MCF 10A (cell line): ENCODE results near the gene SPDYC. TPM values are rescaled to one million over a fixed set of nuclear protein-coding genes. Genes with fewer than 3 reads are reported as not detected.

Experiments used
- BruUV-seq: library from RNA; stranded (reverse); fragments of 400-500 nt; replicated peaks from 2 replicates; lab custom pipeline; 2021; lab: Mats Ljungman, UMichigan
- CTCF ChIA-PET: fragments of 300-600 bp; sonication (Branson Sonifier 250); formaldehyde crosslinking; extraction: SDS; loops from one replicate; lab custom pipeline; 2021; ENCODE audit warnings: antibody characterized with exemption, inconsistent platforms; lab: Yijun Ruan, JAX
- POLR2A ChIA-PET: fragments of 300-600, 350-650 bp; sonication (Branson Sonifier 250); formaldehyde crosslinking; extraction: SDS; loops from one replicate; lab custom pipeline; 2020; ENCODE audit warnings: antibody characterized with exemption, inconsistent platforms; lab: Yijun Ruan, JAX
- DNase-seq: peaks from one replicate; pipeline ENCODE4 v3.0.0-alpha.2; 2018; ENCODE audit not compliant: unreplicated experiment
- H3K27ac Mint-ChIP-seq: one replicate; pipeline ENCODE4 v1.8.0; 2022; ENCODE audit warnings: mild to moderate bottlenecking, low read depth, mixed read lengths; ENCODE audit not compliant: unreplicated experiment
- H3K27me3 Mint-ChIP-seq: one replicate; pipeline ENCODE4 v1.8.0; 2022; ENCODE audit warnings: mixed read lengths; ENCODE audit not compliant: insufficient read depth, unreplicated experiment
- H3K36me3 Mint-ChIP-seq: one replicate; pipeline ENCODE4 v1.8.0; 2022; ENCODE audit warnings: mild to moderate bottlenecking, moderate library complexity, mixed read lengths; ENCODE audit not compliant: insufficient read depth, unreplicated experiment
- H3K4me1 Mint-ChIP-seq: one replicate; pipeline ENCODE4 v1.8.0; 2022; ENCODE audit warnings: mixed read lengths; ENCODE audit not compliant: insufficient read depth, unreplicated experiment
- H3K4me3 Mint-ChIP-seq: one replicate; pipeline ENCODE4 v1.8.0; 2022; ENCODE audit warnings: mild to moderate bottlenecking, moderate library complexity, mixed read lengths; ENCODE audit not compliant: unreplicated experiment
- H3K9me3 Mint-ChIP-seq: one replicate; pipeline ENCODE4 v1.8.0; 2022; ENCODE audit warnings: mixed read lengths; ENCODE audit not compliant: unreplicated experiment
- intact Hi-C: fragments of 100-400 bp; cut with micrococcal nuclease; formaldehyde crosslinking; loops from 2 replicates; pipeline ENCODE4 v1.14.1; 2022
- total RNA-seq: library from RNA; stranded (reverse); gene quantifications from 2 replicates; pipeline ENCODE4 v1.2.3, GENCODE V29; 2022
- TF ChIP-seq, protein P1 (sequence below): fragments of 200-600 bp; IDR thresholded peaks from one replicate; pipeline ENCODE4 v1.8.0; 2022; ENCODE audit warnings: antibody characterized with exemption, mild to moderate bottlenecking; ENCODE audit not compliant: unreplicated experiment

The SPDYC gene
- total RNA-seq, 1 experiment from 2014 or later: not detected

DNA sequence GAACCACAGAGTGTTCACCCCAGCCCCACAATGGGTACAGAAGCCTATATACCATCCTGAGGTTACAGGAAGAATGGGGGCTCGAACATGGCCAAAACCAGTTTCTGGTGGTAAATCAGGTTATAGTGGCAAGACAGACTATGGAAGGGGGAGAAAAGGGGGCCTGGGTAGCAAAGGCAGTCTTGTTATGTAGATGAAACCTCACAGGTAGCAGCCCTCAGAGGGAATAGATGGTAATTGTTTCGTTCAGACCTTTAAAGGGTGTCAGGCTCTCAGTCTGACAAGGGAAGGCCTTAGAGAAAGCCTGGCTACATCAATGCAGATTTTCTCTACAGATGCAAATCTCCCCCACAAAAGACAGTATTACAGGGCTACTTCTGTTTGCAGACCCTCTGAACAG, 15.1 kb downstream of the SPDYC start:
- Mint-ChIP-seq H3K27ac (peak overlapping the region; percentile 57), H3K27me3 (no peaks in the 10 kb centered on the region), H3K36me3 (peaks cover 69% of the 10 kb centered on the region), H3K9me3 (no peaks in the 10 kb centered on the region), H3K4me1 (peaks cover 8% of the 10 kb centered on the region), H3K4me3 (no peak overlapping the region)
- TF ChIP-seq, protein P1, sequence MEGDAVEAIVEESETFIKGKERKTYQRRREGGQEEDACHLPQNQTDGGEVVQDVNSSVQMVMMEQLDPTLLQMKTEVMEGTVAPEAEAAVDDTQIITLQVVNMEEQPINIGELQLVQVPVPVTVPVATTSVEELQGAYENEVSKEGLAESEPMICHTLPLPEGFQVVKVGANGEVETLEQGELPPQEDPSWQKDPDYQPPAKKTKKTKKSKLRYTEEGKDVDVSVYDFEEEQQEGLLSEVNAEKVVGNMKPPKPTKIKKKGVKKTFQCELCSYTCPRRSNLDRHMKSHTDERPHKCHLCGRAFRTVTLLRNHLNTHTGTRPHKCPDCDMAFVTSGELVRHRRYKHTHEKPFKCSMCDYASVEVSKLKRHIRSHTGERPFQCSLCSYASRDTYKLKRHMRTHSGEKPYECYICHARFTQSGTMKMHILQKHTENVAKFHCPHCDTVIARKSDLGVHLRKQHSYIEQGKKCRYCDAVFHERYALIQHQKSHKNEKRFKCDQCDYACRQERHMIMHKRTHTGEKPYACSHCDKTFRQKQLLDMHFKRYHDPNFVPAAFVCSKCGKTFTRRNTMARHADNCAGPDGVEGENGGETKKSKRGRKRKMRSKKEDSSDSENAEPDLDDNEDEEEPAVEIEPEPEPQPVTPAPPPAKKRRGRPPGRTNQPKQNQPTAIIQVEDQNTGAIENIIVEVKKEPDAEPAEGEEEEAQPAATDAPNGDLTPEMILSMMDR: no peak
- ChIA-PET CTCF (interaction anchor here (1.1 to 1.3 kb wide), 2 partner anchors 81 to 144 kb away, joined by 3 read pairs; no protein-coding TSS in a partner anchor), POLR2A (interaction anchor here (2.2 kb wide), 1 partner anchor 64 kb away, joined by 5 read pairs; the partner anchor contains the start of genes FAU and MRPL49)
- no peak for DNase-seq
- BruUV-seq: no TSS peak
- intact Hi-C loops: no loop called here

DNA sequence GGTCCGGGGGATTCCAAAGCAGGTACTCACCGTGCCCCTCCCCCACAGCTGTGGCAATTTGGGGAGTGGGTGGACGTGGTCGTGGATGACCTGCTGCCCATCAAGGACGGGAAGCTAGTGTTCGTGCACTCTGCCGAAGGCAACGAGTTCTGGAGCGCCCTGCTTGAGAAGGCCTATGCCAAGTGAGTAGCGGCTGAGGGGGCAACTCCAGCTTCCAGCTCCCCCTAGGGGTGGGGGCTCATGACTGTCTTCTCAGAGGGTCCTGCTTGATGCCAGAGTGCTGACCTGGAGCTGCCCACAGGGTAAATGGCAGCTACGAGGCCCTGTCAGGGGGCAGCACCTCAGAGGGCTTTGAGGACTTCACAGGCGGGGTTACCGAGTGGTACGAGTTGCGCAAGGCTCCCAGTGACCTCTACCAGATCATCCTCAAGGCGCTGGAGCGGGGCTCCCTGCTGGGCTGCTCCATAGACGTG, 15.9 kb downstream of the SPDYC start:
- Mint-ChIP-seq H3K27ac (no peak overlapping the region), H3K4me1 (peaks cover 11% of the 10 kb centered on the region), H3K4me3 (no peak overlapping the region), H3K36me3 (peaks cover 76% of the 10 kb centered on the region), H3K27me3 (no peaks in the 10 kb centered on the region), H3K9me3 (no peaks in the 10 kb centered on the region)
- BruUV-seq: no TSS peak
- intact Hi-C loops: no loop called here
- CTCF ChIA-PET: interaction anchor here (0.6 to 1.3 kb wide), 3 partner anchors 81 to 146 kb away, joined by 3 to 4 read pairs (median 3); no protein-coding TSS in a partner anchor
- no peak for DNase-seq
- TF ChIP-seq, protein P1: peak; percentile 20
- POLR2A ChIA-PET: interaction anchor here (2.2 kb wide), 1 partner anchor 64 kb away, joined by 5 read pairs; the partner anchor contains the start of genes FAU and MRPL49

DNA sequence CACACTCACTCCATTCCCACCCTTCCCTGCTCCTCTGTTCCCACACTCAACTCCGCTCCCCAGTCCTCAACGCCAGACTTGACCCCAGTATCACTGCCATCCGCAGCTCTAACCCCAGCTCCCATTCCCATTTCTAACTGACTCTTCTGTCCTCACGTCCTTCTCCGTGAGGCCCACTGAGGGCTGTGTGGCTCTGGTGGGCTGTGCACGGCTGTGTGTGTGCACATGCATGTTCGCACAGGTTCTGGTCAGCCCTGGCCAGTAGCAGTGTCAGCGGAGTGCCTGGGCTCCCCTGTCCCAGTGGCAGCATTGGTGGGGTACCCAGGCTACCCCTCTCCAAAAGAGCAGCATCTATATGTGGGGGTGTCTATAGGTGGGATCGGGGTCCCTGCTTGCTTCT, 16.7 kb downstream of the SPDYC start:
- no peaks in the 10 kb centered on the region for H3K9me3 Mint-ChIP-seq
- H3K4me1 Mint-ChIP-seq: peaks cover 11% of the 10 kb centered on the region
- BruUV-seq: no TSS peak
- H3K4me3 Mint-ChIP-seq: no peak overlapping the region
- POLR2A ChIA-PET: interaction anchor here (2.2 kb wide), 1 partner anchor 65 kb away, joined by 5 read pairs; the partner anchor contains the start of genes FAU and MRPL49
- CTCF ChIA-PET: interaction anchor here (0.6 kb wide), 2 partner anchors 145 to 405 kb away, joined by 3 to 4 read pairs; no protein-coding TSS in a partner anchor
- TF ChIP-seq, protein P1: no peak
- no peak for DNase-seq
- peaks cover 80% of the 10 kb centered on the region for H3K36me3 Mint-ChIP-seq
- H3K27ac Mint-ChIP-seq: no peak overlapping the region
- intact Hi-C loops: no loop called here
- H3K27me3 Mint-ChIP-seq: no peaks in the 10 kb centered on the region

DNA sequence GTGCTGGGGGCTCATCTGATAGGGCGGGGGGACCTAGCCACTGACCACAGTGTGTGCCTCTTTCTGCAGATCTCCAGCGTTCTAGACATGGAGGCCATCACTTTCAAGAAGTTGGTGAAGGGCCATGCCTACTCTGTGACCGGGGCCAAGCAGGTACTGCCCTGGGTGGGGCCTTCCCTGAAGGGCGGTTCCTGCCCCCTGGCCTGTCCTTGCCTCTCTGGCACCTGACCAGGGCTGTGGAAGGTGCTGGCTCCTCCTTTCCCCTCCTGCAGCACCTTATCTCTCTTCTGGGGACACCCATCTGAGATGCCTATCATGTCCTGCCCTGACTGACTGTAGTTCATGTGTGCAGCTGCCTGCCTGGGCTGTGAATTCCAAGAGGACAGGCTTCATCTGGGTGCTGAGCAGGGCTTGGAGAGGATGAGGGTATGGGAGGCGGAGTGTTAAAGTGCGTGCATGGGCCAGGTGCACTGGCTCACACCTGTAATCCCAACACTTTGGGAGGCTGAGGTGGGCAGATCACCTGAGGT, 17.2 kb downstream of the SPDYC start:
- ChIA-PET POLR2A (no interaction called here), CTCF (interaction anchor here (0.6 kb wide), 1 partner anchor 13 kb away, joined by 4 read pairs; no protein-coding TSS in a partner anchor)
- TF ChIP-seq, protein P1: no peak
- no peak overlapping the region for H3K4me3 Mint-ChIP-seq
- DNase-seq: no peak
- H3K4me1 Mint-ChIP-seq: peaks cover 11% of the 10 kb centered on the region
- BruUV-seq: no TSS peak
- H3K9me3 Mint-ChIP-seq: no peaks in the 10 kb centered on the region
- intact Hi-C loops: no loop called here
- no peaks in the 10 kb centered on the region for H3K27me3 Mint-ChIP-seq
- no peak overlapping the region for H3K27ac Mint-ChIP-seq
- H3K36me3 Mint-ChIP-seq: peaks cover 82% of the 10 kb centered on the region
